HG02623 (cell line): ENCODE data around the gene RBM47.
"Not testable (repeated sequence)": the region's sequence is repeated elsewhere in the genome, so short reads cannot be mapped to it uniquely, and the experiment has no call there.

ENCODE experiments used
- ATAC-seq: cut with Tn5 transposase; IDR thresholded peaks from one replicate; pipeline ENCODE4 v1.9.1; 2021; ENCODE audit warnings: moderate library complexity; ENCODE audit not compliant: unreplicated experiment

Gene RBM47

DNA sequence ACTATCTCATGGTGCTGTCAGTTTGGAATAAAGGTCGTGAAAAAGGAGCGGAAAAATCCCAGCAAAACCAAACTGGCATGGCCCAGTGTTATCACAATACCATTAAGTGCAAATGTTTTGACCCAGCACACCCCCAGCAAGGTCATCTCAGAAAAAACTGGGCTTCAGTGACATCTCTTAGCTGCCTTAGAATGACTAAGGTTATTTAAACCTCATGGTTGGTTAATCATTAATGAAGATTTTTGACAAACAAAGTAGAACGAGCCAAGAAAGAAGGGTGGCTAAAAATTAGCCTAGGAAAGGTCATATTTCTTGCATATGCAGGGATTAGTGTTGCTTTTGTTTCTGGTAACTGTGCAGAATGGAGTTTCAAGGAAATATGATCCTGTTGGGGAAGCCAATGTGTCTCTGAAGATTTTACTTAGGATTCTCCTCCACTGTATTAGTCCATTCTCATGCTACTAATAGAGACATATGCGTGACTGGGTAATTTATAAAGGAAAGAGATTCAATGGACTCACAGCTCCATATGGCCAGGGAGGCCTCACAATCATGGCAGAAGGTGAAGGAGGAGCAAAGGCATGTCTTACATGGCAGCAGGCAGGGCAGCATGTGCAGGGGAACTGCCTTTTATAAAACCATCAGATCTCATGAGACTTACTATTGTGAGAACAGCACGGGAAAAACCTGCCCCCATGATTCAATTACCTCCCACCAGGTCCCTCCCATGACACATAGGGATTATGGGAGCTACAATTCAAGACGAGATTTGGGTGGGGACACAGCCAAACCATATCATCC lies 211.0 kb downstream of the RBM47 start:
- no peak for ATAC-seq

DNA sequence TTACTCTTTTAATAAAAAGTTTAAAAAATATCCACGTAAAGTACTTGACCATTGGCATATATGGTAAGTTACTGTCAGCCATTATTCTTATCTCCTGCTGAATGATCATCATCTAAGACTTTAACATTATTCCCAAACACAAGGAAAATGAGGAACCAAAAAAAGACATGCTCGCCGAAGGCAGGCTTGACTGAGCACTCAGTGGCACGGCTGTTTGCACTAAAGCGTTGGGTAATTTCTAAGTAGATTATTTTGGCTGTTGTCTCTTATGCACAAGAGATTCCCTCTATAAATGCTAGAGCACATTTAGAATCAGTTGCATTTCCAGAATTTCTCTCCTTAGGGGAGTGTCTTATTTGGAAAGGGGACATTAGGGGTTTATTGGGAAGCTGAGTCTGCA lies 211.7 kb downstream of the RBM47 start:
- no peak for ATAC-seq

DNA sequence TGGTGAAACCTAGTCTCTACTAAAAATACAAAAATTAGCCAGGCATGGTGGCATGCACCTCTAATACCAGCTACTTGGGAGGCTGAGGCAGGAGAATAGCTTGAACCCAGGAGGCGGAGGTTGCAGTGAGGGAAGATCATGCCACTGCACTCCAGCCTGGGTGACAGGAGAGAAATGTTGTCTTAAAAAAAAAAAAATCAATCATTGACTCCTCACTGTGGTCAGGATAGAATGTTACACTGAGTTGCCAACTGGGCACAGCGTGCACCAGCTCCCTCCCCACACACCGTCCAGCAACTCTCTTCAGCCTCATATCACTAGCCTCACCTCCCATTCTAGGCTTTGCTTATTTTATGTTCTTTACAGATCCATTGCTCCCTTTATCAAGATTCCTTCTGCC lies 215.0 kb downstream of the RBM47 start:
- no peak for ATAC-seq

DNA sequence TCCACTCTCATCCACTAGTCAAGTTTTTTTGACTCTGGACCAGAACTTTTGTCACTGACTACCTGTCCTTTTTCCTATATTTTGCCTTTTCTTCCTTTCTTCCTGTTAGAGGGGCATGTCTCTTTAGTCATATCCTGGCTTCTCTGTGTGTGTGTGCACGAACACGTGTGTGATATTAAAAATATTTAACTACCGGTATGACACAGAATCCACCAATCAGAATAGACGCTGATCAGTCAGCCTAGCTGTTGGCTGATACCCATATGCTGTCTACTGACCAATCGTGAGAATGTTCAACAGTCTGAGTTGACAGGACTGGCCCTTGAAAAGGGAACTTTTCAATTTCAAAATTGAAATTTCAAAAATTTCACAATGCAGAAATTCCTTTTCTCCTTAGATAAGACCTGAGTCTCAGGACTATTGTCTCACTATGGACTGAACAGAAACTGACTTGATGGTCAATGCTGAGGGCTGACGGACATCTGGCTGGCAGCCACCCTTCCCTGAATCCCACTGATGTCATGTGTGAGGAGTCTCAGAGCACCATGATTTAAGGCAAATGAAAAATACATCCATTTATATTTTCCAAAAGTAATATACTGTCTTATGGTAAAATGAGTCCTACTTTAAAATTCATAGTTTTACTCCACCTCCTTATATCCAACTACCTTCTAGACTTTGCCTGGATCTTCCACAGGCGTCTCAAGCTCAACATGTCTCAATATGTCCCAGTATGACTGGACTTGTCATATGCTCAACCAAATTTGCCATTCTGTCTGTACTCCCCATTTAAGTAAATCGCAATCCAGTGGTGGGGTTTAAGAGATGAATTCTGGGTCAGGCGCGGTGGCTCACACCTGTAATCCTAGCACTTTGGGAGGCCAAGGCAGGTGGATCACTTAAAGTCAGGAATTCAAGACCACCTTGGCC lies 216.5 kb downstream of the RBM47 start:
- ATAC-seq, result no peak

DNA sequence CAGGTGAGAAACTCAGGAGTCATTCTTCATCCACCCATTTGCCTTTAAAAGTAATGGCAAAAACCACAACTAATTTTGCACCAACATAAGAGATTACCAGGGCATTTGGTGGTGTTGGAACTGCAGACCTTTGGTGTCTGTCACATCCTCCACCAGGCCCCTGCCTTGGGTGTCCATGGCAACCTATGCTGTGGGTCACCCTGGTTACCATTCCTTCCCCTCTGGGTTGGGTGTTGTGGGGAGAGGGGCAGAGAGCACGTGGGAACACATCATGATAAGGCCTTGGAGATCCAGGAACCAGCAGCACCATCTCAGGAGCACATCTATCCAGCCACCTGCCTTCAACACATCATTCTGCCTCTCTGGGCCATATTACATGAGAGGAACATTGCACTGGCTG lies 217.3 kb downstream of the RBM47 start:
- ATAC-seq, result no peak

DNA sequence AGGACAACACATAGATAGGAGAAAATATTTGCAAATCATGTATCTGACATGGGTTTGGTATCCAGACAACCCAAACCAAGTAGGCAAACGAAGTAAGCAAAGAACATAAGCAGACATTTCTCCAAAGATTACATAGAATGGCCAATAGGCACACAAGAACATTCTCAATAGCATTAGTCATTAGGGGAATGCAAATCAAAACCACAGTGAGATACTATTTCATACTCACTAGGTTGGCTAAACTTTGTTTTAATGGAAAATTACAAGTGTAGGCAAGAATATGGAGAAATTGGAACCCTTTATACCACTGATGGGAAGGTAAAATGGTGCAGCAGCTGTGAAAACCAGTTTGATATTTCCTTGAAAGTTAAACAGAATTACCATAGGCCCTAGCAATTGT lies 219.8 kb downstream of the RBM47 start:
- no peak for ATAC-seq

DNA sequence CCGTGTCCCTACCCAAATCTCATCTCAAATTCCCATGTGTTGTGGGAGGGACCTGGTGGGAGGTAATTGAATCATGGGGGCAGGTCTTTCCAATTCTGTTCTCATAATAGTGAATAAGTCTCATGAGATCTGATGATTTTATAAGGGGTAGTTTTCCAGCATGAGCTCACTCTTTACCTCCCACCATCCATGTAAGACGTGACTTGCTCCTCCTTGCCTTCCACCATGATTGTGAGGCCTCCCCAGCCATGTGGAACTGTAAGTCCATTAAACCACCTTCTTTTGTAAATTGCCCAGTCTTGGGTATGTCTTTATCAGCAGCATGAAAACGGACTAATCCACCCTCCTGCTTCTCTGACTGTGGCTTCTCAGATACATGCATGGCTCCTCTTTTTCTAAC lies 222.2 kb downstream of the RBM47 start:
- not testable (repeated sequence) for ATAC-seq

DNA sequence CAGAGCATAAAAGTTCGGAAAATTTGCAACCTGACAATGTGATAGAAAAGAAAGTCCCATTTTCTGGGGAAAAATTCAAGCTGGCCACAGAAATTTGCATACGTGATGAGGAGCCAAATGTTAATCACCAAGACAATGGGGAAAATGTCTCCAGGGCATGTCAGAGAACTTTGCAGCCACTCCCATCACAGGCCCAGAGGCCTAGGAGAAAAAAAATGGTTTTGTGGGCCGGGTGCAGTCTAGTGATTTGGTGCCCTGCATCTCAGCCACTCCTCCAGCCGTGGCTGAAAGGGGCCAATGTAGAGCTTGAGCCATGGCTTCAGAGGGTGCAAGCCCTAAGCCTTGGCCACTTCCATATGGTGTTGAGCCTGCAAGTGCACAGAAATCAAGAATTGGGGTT lies 223.3 kb downstream of the RBM47 start:
- no peak for ATAC-seq

DNA sequence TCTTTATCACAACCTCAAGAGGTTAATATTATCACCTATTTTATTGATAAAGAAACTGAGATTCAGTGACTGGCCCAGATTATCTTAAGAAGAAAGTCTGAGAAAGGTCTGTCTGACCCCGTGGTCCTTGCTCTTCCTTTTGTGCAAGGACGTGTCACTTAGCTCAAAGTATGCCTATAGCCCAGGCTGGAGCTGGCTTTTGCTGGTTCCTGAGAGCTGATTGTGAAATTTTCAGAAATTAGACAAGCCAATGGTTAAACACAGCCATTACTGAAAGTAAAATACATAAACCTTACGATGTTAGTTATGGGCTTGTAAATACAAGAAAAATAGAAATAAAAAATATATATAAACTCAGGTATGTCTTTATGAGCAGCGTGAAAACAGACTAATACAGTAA lies 224.5 kb downstream of the RBM47 start:
- ATAC-seq, result no peak

DNA sequence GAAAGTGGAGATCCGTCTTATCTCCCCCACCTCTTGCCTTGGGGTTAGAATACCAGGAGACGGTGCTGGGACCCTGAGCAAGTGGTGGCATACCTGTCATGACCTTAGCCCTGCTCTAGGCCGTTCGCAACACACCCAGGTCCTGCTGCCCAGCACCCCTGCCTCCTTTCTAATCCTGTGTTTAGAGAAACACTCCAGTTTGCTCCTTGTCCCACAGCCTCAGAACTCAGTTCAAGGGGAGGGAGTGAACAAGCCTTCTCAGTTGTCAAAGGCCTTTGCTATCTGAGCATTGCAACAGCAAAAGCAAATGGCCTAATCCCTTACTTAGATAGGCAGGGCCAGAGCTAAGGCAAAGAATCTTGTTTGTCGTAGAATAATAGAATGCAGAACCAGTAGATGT lies 226.6 kb downstream of the RBM47 start:
- ATAC-seq, result no peak

DNA sequence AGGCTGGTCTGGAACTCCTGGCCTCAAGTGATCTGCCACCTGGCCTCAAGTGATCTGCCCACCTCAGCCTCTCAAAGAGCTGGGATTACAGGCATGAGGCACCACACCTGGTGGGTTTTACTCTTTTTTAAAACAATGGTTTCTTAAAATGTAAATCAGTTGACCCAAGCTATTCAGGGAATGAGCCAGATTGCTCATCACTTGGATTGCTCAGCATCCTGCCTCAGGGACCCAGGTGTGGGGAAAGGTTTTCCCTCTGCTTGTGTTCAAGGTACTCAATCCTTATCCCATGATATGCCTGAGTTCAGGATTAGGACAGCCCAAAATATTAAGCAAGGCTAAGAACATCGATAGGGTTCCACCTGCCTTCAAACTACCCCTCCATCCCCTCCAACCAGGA lies 227.1 kb downstream of the RBM47 start:
- no peak for ATAC-seq

DNA sequence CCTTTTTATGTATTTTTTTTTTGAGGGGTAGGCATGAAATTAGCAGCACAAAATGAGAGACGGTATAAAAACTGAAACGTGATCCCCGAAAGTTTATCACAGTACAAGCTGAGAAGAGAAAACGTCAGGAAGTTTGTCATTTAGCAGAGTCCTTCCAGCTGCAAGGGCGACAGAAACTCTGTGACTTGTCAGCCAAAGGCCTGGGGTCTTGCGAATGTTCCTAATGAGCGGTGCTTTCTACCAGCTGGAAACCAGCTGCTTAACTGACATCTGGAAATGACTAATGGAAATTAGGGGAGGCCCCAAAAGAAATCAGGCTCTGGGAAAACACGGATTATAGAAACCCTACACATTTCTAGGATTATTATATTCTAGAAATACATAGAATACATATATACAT lies 228.0 kb downstream of the RBM47 start:
- no peak for ATAC-seq

DNA sequence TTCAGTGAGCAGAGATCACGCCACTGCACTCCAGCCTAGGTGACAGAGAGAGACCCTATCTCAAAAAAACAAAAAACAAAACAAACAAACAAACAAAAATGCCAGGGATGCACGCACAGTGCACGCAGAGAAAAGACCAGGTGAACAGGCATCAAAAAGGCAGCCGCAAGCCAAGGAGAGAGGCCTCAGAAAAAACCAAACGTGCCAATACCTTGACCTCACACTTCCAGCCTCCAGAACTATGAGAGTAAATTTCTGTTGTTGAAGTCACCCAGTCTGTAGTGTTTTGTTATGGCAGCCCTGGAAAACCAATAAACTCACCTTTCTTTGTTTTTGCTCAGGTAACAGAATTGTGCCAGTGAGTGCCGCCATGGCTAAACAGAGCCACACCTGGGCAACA lies 228.6 kb downstream of the RBM47 start:
- no peak for ATAC-seq

DNA sequence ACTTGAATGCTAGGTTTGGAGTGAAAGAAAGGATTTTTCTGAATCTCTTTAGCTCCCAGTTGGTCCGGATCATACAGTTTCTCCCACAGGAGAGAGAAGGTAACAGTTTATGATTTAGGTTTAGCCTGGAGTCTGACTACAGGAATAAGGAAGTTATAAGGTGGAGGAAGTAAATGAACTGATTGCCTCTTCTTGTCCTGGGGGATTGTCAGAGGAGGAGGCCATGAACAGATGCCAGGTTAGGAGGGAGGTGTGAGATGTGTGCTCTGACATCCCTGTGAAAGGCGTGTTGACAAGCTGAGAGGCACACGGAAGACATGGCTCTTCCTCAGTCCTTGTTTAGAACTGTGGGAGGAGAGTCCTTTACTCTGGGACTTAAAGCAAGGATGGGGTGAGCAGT lies 230.1 kb downstream of the RBM47 start:
- no peak for ATAC-seq

DNA sequence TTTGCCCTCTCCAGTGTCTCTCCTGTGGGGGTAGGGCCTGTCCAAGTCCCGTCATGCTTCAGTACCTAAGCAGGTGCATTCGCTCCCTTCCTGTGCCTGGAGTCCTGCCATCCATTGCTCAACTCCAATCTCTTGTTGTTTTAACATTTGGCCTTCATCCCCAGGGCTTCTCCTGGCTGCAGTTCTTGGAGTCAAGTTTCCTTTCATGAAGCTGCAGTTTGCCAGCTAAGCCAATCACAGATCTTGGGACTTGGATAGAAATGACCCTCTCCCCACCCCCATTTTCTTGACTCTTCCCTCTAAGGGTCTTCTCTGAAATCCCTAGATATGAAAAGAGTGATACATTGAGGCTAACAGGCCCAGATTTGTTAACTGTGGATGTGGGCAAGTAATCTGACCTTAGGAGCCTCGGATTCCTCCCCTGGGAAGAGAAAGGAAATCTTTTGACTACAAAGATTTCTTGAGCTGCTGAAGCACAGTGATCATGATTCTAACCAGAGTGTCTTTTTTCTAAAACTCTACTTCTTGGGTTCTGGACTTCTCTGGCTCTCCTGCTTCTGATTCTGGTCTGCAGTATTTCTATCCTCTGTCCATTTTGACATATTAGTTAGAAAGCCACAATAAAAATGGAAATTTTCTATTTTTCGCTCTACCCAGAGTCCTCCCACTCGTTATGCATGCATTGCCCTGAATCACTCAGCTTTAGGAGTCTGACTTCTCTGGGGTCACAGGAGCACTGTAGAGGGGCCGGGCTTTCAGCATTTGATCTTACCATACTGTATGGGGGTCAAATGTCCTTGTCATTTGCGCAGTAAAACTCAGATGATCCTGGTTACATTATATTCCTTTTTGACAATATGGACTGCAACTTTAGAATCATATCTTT lies 233.5 kb downstream of the RBM47 start:
- no peak for ATAC-seq

DNA sequence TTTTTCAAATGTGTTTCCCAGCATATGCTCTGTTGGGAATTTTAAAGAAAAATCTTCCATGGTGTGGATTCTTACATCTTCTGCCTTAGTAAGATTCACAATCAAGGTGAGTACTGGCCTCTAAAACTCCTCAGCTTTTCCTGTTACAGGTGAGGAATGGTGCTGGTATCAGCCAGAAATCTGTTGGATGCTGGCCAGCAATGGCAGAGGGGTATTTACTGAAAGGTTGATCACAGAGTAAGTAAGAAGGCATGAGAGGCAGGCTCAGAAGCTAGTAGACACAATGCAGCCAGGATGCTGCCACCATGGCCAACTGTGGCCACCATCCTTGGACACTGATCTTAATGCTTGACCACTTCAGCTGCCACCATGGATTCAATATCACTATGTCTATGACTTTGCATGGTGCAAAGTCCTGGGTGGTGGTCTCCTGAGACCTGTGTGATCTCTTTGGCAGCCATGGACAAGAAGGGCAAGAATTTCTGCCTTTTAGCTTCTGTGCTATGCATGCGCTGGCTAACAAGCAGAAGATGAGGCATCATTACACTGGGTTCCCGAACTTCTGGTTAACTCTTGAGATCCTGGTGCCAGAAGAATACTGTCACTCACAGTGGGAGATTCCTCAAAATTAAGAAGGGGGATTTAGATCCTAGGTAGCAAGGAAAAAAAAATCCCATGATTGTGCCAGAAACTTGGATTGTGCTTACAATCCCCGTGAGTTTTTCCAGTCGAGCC lies 234.3 kb downstream of the RBM47 start:
- no peak for ATAC-seq

DNA sequence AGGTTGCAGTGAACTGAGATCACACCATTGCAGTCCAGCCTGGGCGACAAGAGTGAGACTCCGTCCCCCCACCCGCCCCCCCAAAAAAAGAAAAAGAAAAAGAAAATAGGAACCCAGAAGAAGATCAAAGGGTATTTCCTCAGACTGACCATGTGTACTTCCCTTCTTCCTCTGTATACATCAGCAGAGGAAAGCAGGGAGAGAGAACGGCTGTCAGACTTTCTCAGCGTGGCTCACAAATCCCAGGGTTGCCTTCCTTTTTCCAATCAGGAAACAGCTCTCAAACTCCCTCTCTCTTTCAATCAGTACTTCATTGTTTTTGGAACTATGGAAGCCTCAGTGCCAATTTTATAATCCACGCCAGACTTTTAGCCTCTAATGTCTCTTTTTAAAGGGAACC lies 235.4 kb downstream of the RBM47 start:
- ATAC-seq, result no peak

DNA sequence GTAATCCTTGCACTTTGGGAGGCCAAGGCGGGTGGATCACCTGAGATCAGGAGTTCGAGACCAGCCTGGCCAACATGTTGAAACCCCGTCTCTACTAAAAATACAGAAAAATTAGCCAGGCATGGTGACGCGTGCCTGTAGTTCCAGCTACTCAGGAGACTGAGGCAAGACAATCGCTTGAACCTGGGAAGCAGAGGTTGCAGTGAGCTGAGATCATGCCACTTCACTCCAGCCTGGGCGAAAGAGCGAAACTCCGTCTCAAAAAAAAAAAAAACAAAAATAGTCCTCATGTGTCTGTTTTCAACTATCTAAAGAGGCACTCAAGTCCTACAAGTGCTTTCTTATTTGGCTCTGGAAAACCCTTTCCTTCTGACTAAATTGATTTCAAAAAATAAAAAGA lies 237.4 kb downstream of the RBM47 start:
- not testable (repeated sequence) for ATAC-seq

DNA sequence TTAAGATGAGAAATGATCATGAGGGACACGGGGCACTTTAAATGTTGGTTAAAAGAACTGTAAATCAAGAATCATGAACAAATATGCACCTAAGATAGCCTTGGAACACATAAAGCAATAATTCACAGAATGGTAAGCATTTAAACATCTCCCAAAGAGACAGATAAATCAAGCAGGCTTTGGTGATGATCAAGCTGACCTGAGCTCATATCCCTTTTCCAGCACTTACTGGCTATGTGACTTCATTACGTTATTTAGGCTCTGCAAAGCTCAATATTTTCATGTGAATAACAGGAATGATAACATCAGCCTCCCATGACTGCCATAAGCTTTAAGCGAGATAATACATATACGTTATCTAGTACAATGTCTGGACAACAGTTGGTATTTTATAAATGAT lies 239.7 kb downstream of the RBM47 start:
- no peak for ATAC-seq

DNA sequence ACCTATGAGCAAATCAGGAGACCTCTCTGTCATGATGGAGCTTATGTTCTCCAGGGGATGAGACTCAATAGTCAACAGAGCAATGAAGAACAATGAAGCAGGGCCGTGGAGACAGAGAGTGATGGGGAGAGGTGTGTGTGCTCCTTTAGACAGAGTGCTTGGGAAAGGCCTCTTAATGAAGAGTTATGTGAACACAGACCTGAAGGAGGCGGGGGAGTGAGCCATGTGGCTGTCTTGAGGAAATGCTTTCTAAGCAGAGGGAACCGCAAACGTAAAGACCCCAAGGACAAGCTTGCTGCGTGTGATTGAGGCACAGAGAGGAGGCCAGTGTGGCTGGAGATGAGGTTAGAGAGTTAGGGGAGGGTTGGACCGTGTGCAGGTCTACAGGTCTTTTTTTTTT lies 241.4 kb downstream of the RBM47 start:
- ATAC-seq, result no peak

DNA sequence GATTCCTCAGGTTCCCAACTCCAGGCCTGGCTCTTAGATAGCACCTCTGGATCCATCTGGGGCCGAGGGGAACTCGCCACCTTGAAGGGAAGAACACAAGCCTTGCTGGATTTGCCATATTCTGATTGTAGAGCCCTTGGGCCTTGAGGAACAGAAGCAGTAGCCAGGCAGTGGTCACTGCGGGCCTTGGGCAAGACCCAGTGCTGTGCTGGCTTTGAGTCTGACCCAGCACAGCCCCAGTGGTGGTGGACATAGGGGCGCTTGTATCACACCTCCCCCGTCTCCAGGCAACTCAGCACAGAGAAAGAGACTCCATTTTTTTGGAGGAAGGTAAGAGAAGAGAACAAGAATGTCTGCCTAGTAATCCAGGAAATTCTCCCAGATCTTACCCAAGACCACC lies 249.0 kb downstream of the RBM47 start:
- ATAC-seq, result no peak
